K562 (cell line): ENCODE data around the gene SLC35A2. TPM values are rescaled to one million over a fixed set of nuclear protein-coding genes. Genes with fewer than 3 reads are reported as not detected.

Experiments
- ATAC-seq: fragments of 200-7000 bp; cut with Tn5 transposase; 3 replicates; pipeline ENCODE4 v1.9.1; 2020; ENCODE audit warnings: moderate library complexity
- BruUV-seq: library from RNA; stranded (reverse); fragments of 400-500 nt; replicated peaks from 2 replicates; lab custom pipeline; 2021; lab: Mats Ljungman, UMichigan
- CTCF ChIA-PET: fragments of 300-600 bp; formaldehyde crosslinking; extraction: SDS; loops from one replicate; lab custom pipeline; 2021; ENCODE audit warnings: low intra/inter-chr PET ratio; lab: Yijun Ruan, JAX
- POLR2A ChIA-PET: fragments of 300-600, 350-650 bp; sonication (Branson Sonifier 250); formaldehyde crosslinking; extraction: SDS; loops from one replicate; lab custom pipeline; 2021; ENCODE audit warnings: antibody characterized with exemption, inconsistent platforms; lab: Yijun Ruan, JAX
- DNase-seq, 4 experiments: peaks; one replicate each; pipeline versions ENCODE4 v3.0.0 to v3.0.0-alpha.2; 2011 to 2018; ENCODE audit warnings: low spot score in 3 of 4, mixed read lengths in 3 of 4; ENCODE audit errors: extremely low read depth in 1 of 4
- FAIRE-seq: peaks from 2 replicates; lab custom pipeline; 2011; peaks lifted over from hg19 to GRCh38; lab: Jason Lieb, UNC
- H2AFZ ChIP-seq: 2 replicates; pipeline ENCODE4 v1.6.0; 2011; ENCODE audit warnings: low read depth, low read length, control low read depth, inconsistent platforms
- H3K27ac ChIP-seq: fragments of 200-600 bp; 3 replicates; pipeline ENCODE4 v1.8.0; 2011; ENCODE audit warnings: low read depth, mild to moderate bottlenecking, control low read depth, inconsistent platforms, low read length, moderate library complexity, mixed read lengths; ENCODE audit errors: extremely low read depth
- H3K27me3 ChIP-seq, 2 experiments: fragments of 300-600 bp in 1 of 2; 2 replicates in 1 of 2; 3 replicates in 1 of 2; pipeline versions ENCODE4 v1.6.0 to v1.8.0; 2011; ENCODE audit warnings: inconsistent platforms in 2 of 2, low read length in 2 of 2, mild to moderate bottlenecking in 1 of 2, mixed read lengths in 1 of 2, moderate library complexity in 1 of 2; ENCODE audit not compliant: control insufficient read depth in 2 of 2, insufficient read depth in 2 of 2
- H3K36me3 ChIP-seq: fragments of 300-600 bp; 3 replicates; pipeline ENCODE4 v1.8.0; 2011; ENCODE audit warnings: mild to moderate bottlenecking, low read length, inconsistent platforms; ENCODE audit not compliant: control insufficient read depth, insufficient read depth
- H3K4me1 ChIP-seq, 2 experiments: fragments of 200-600 bp in 1 of 2; replicated peaks in 1 of 2; 2 replicates in 1 of 2; 3 replicates in 1 of 2; pipeline versions ENCODE4 v1.5.1 to v1.8.0; 2011; ENCODE audit warnings: inconsistent platforms in 2 of 2, low read length in 2 of 2, mild to moderate bottlenecking in 1 of 2, mixed read lengths in 1 of 2, moderate library complexity in 1 of 2; ENCODE audit not compliant: control insufficient read depth in 2 of 2, insufficient read depth in 2 of 2
- H3K4me2 ChIP-seq: 2 replicates; pipeline ENCODE4 v1.6.1; 2011; ENCODE audit warnings: low read length, control low read depth, inconsistent platforms, mixed read lengths; ENCODE audit not compliant: insufficient read depth
- H3K4me3 ChIP-seq: fragments of 200-600 bp; sonication (generic), shearing (Covaris generic); 2 replicates; pipeline ENCODE4 v1.5.1; 2016; ENCODE audit warnings: control low read depth, inconsistent platforms
- H3K79me2 ChIP-seq: fragments of 200-600 bp; 3 replicates; pipeline ENCODE4 v1.8.0; 2011; ENCODE audit warnings: low read length, inconsistent platforms; ENCODE audit not compliant: control insufficient read depth, insufficient read depth
- H3K9ac ChIP-seq, 2 experiments: 2 replicates each; pipeline versions ENCODE4 v1.6.0 to v1.6.1; 2011; ENCODE audit warnings: low read depth in 2 of 2, low read length in 2 of 2, control low read depth in 1 of 2, inconsistent platforms in 1 of 2, mild to moderate bottlenecking in 1 of 2, mixed read lengths in 1 of 2; ENCODE audit not compliant: insufficient read depth in 1 of 2
- H3K9me1 ChIP-seq: one replicate; pipeline ENCODE4 v1.6.0; 2011; ENCODE audit warnings: inconsistent platforms, mild to moderate bottlenecking, low read length, moderate library complexity; ENCODE audit not compliant: control insufficient read depth, insufficient read depth
- H3K9me3 ChIP-seq: replicated peaks from 2 replicates; pipeline ENCODE4 v1.5.1; 2011; ENCODE audit warnings: low read depth, low read length, inconsistent platforms; ENCODE audit not compliant: control insufficient read depth, insufficient read depth
- H4K20me1 ChIP-seq: replicated peaks from 2 replicates; pipeline ENCODE4 v1.6.1; 2011; ENCODE audit warnings: low read length, inconsistent platforms, mixed read lengths; ENCODE audit not compliant: control insufficient read depth, insufficient read depth
- BRF1 ChIP-seq: IDR thresholded peaks from 3 replicates; pipeline ENCODE4 v1.6.1; 2011; ENCODE audit warnings: borderline replicate concordance, mild to moderate bottlenecking; ENCODE audit not compliant: insufficient read length; ENCODE audit errors: extremely low read depth
- CBFA2T2 ChIP-seq: fragments of 450-650 bp; conservative IDR thresholded peaks from 2 replicates; pipeline ENCODE4 v1.6.1; 2017; ENCODE audit warnings: mild to moderate bottlenecking
- CBX1 ChIP-seq: sonication (generic); IDR thresholded peaks from 2 replicates; pipeline ENCODE4 v1.6.1; 2016; ENCODE audit warnings: antibody characterized with exemption, low read depth, mild to moderate bottlenecking
- CTCFL ChIP-seq: IDR thresholded peaks from 2 replicates; pipeline ENCODE4 v1.6.1; 2011; ENCODE audit warnings: borderline replicate concordance, low read depth, mild to moderate bottlenecking, moderate library complexity, low read length; ENCODE audit not compliant: insufficient read depth, poor library complexity, severe bottlenecking
- E2F8 ChIP-seq: fragments of 450-650 bp; IDR thresholded peaks from 2 replicates; pipeline ENCODE4 v1.7.1; 2018; ENCODE audit warnings: mild to moderate bottlenecking, low read depth; ENCODE audit not compliant: partially characterized antibody
- FOXP1 ChIP-seq: sonication (generic); formaldehyde crosslinking; IDR thresholded peaks from 2 replicates; pipeline ENCODE4 v1.8.0; 2022; ENCODE audit warnings: mild to moderate bottlenecking, missing genetic modification reagents
- GABPA ChIP-seq: fragments of 200-800 bp; sonication (Bioruptor generic); conservative IDR thresholded peaks from 2 replicates; pipeline ENCODE4 v1.6.1; 2016; ENCODE audit warnings: low read depth, missing genetic modification characterization, missing compliant biosample characterization
- MAFG ChIP-seq: fragments of 450-650 bp; conservative IDR thresholded peaks from 2 replicates; pipeline ENCODE4 v1.6.1; 2016; ENCODE audit warnings: missing genetic modification characterization, missing compliant biosample characterization
- MCM7 ChIP-seq, 2 experiments: fragments of 450-650 bp; IDR thresholded peaks; 2 replicates each; pipeline ENCODE4 v1.6.1; 2016 to 2018
- MXI1 ChIP-seq: IDR thresholded peaks from 2 replicates; pipeline ENCODE4 v1.6.1; 2011; ENCODE audit warnings: low read depth, mild to moderate bottlenecking, improper control_type of control experiment, low read length
- MYNN ChIP-seq, 2 experiments: sonication (generic); formaldehyde crosslinking in 1 of 2; IDR thresholded peaks; 2 replicates each; pipeline versions ENCODE4 v1.5.0 to v1.6.1; 2016 to 2020; ENCODE audit warnings: antibody characterized with exemption in 1 of 2, missing genetic modification reagents in 1 of 2
- NFE2 ChIP-seq: IDR thresholded peaks from 2 replicates; pipeline ENCODE4 v1.6.1; 2014; ENCODE audit warnings: antibody characterized with exemption, low read depth
- PHF20 ChIP-seq: fragments of 450-650 bp; IDR thresholded peaks from 2 replicates; pipeline ENCODE4 v1.6.1; 2018; ENCODE audit not compliant: partially characterized antibody
- TAF15 ChIP-seq: fragments of 200-400 bp; formaldehyde crosslinking; IDR thresholded peaks from 2 replicates; pipeline ENCODE4 v1.6.1; 2017; ENCODE audit warnings: mild to moderate bottlenecking, low read depth, low read length, moderate library complexity
- TCF3 ChIP-seq: sonication (generic); formaldehyde crosslinking; IDR thresholded peaks from 2 replicates; pipeline ENCODE4 v1.4.0; 2020; ENCODE audit warnings: mild to moderate bottlenecking, missing genetic modification reagents
- ZNF23 ChIP-seq: fragments of 250-450 bp; sonication (Bioruptor Pico); IDR thresholded peaks from 2 replicates; pipeline ENCODE4 v1.4.0; 2020; ENCODE audit warnings: mild to moderate bottlenecking
- ZNF551 ChIP-seq: fragments of 250-450 bp; sonication (Bioruptor Pico); IDR thresholded peaks from 2 replicates; pipeline ENCODE4 v1.5.0; 2021; ENCODE audit warnings: mild to moderate bottlenecking, moderate library complexity
- ZNF583 ChIP-seq: fragments of 250-450 bp; sonication (Bioruptor Pico); IDR thresholded peaks from 2 replicates; pipeline ENCODE4 v1.4.0; 2020
- WGBS: fragments of 100-300 bp; shearing (Covaris generic); methylation state at CpG from one replicate; pipeline ENCODE4 v1.1.6; 2016; ENCODE audit warnings: low coverage, mixed read lengths; ENCODE audit not compliant: insufficient coverage; ENCODE audit errors: missing lambda C conversion rate; 5-methylcytosine and 5-hydroxymethylcytosine counted together
- in situ Hi-C: fragments of 300-500 bp; cut with MboI; formaldehyde crosslinking; loops from 4 replicates; pipeline ENCODE4 v1.15.0; 2018; ENCODE audit warnings: inconsistent platforms, mixed read lengths
- intact Hi-C: fragments of 100-400 bp; cut with micrococcal nuclease; formaldehyde crosslinking; loops from 2 replicates; pipeline ENCODE4 v1.14.2; 2022
- polyA plus RNA-seq, 8 experiments: library from polyadenylated mRNA; depleted of rRNA in 4 of 8; stranded (reverse) in 5 of 8; unstranded in 3 of 8; fragments of >200 nt; fragmentation: Nextera tagmentation in 2 of 8; fragmentation: Illumina TruSeq in 1 of 8; extraction: Ambion mirVana in 2 of 8; extraction: Trizol in 1 of 8; gene quantifications; 2 replicates each; pipeline versions ENCODE4 v1.2.1 to v1.2.3, GENCODE V29; 2011 to 2014; ENCODE audit warnings: inconsistent platforms in 1 of 8, missing spikeins in 1 of 8
- total RNA-seq, 7 experiments: library from RNA; depleted of rRNA in 6 of 7; stranded (reverse); fragments of >200 nt in 6 of 7; fragmentation: Illumina TruSeq in 2 of 7; extraction: Trizol in 2 of 7; gene quantifications; 2 replicates each; pipeline versions ENCODE4 v1.2.1 to v1.2.3, GENCODE V29; 2011 to 2021; ENCODE audit warnings: low replicate concordance in 1 of 7
- TF ChIP-seq, protein P1 (sequence below): fragments of 450-650 bp; formaldehyde crosslinking; IDR thresholded peaks from 2 replicates; pipeline ENCODE4 v1.4.0; 2020; ENCODE audit warnings: mild to moderate bottlenecking

Gene SLC35A2
- total and polyA plus RNA-seq, 9 of the 15 experiments (the other 6 are each of a cell fraction or from before 2014, with no cell fraction given), result 3.3 to 38.9 (median 20.0) TPM

DNA sequence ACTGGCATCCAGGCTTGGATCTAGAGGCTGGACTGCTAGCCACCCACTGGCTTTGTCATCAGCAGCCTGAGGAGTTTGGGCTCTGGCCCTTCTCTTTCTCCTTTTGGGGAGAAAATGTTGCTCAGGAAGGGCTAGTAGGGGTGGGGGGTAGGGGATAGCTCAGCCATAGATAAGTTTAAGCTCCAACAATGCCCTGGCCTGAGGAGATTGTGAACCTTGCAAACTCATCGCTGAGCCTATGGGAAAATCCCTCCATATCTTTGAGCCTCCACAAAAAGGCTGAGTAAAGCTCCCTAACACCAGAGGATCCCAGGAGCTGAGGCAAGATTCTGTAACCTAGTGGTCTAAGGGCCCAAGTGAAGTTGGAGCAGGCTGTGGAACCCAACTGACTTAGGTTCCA lies 37.1 kb upstream of the SLC35A2 start:
- DNase-seq (peak in 2 of 4 experiments; percentile 24 to 53), FAIRE-seq (peak; percentile 78), ATAC-seq (peak; percentile 15)
- Histone ChIP-seq H2AFZ (no peak overlapping the region), H4K20me1 (no peaks in the 10 kb centered on the region; the same call in 1 of the 2 replicates), H3K9me1 (no peaks in the 10 kb centered on the region), H3K9me3 (no peaks in the 10 kb centered on the region), H3K79me2 (peaks cover 87% of the 10 kb centered on the region), H3K4me3 (no peak overlapping the region), H3K27ac (peak overlapping the region; percentile 53; the same call in 2 of the 3 replicates), H3K27me3 (no peaks in the 10 kb centered on the region), H3K4me1 (peaks cover 19 to 35% of the 10 kb centered on the region in 2 experiments; a peak in 4 of 5 replicates), H3K4me2 (peak overlapping the region; percentile 30; the same call in 1 of the 2 replicates), H3K9ac (peak overlapping the region in 1 of 2 experiments; percentile 64; a peak in 1 of 4 replicates), H3K36me3 (peaks cover 49% of the 10 kb centered on the region)
- ChIA-PET CTCF (no interaction called here), POLR2A (interaction anchor here (0.5 to 1.1 kb wide), 5 partner anchors 14 to 220 kb away, joined by 3 to 4 read pairs (median 3); partner anchors contain the start of gene KCND1)
- BruUV-seq, result no TSS peak
- intact Hi-C loops (no loop called here), in situ Hi-C loops (no loop called here)
- WGBS, result 0% methylated on average over 1 of the region's 1 CpG
- TF ChIP-seq ZNF583 (no peak), FOXP1 (no peak), TCF3 (peak; percentile 58), ZNF23 (CRISPR knock-in tag) (no peak), ZNF551 (CRISPR knock-in tag) (no peak), BRF1 (no peak), NFE2 (0 out of 2 replicates have a peak, but pooled peaks have one; percentile 10), CBFA2T2 (peak; percentile 13; the same call in 1 of the 2 replicates), MCM7 (IDR thresholded peaks at IDR 0.05) (no peak), MYNN (IDR thresholded peaks at IDR 0.05) (no peak), MYNN (CRISPR knock-in tag; IDR thresholded peaks at IDR 0.05) (no peak), MAFG (tag) (no peak), PHF20 (no peak), TAF15 (no peak), CBX1 (no peak), CTCFL (no peak), E2F8 (no peak), MXI1 (no peak), GABPA (no peak)
- TF ChIP-seq, protein P1, sequence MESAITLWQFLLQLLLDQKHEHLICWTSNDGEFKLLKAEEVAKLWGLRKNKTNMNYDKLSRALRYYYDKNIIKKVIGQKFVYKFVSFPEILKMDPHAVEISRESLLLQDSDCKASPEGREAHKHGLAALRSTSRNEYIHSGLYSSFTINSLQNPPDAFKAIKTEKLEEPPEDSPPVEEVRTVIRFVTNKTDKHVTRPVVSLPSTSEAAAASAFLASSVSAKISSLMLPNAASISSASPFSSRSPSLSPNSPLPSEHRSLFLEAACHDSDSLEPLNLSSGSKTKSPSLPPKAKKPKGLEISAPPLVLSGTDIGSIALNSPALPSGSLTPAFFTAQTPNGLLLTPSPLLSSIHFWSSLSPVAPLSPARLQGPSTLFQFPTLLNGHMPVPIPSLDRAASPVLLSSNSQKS, result no peak
